DMS153 treated with DMSO at 0.1 percent for 48 hours (cell line): ENCODE data around the gene PALB2.
"Not testable (repeated sequence)": the region's sequence is repeated elsewhere in the genome, so short reads cannot be mapped to it uniquely, and the experiment has no call there.

ENCODE experiments used
- DNase-seq: peaks from one replicate; lab custom pipeline; 2025; ENCODE audit not compliant: unreplicated experiment; lab: John Stamatoyannopoulos, UW

The PALB2 gene

DNA sequence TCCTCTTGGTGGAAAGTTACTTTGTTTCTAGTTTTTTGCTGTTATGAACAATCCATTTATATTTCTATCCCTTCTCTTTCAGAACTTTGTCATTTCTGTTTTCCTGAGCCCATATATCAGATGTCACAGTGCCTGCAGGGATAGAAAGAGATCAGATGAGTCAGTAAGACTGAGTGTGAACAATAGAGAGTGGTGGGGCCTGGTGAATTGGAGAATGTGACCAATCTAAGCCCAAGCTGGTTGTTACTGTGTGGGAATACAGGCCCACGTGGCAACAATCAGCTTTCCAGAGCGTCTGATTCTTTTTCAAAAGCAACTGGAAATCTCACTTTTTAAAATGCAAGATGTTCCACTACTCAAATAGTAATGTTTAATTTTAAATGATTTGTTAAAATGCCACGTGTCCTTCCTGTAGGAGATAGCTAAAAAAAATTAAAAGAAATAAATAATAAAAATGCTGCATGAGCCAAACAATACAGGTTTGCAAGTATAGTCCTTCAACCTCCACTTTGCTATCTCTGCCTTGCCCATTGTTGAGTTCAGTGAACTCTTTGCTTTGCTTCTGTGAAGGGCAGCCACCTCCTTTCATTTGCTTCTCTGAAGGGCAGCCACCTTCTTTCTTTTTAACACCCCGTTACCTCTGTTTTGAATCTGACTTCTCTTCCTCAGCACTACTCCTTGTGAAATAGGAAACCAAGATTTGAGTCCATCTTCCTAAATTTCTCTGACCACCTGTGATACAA, 9.7 kb upstream of the PALB2 start:
- no peak for DNase-seq

DNA sequence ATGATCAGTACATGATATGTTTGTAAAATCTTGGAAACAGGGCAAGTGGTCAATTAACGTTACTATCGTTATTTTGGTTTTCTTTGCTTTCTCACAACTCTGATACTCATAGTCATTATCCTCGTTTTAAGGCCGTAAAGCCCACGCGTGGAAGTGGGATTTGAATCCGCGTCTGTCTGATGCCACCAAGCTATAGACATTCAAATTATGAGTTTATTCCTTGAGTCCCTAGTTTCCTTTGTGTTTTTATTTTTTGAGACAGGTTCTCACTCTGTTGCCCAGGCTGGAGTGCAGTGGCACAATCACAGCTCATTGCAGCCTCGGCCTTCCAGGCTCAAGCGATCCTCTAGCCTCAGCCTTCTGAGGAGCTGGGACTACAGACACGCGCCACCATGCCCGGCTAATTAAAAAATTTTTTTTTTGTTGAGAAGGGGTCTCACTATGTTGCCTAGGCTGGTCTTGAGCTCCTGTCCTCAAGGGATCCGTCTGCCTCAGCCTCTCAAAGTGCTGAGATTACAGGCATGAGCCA, 1.2 kb upstream of the PALB2 start:
- no peak for DNase-seq

DNA sequence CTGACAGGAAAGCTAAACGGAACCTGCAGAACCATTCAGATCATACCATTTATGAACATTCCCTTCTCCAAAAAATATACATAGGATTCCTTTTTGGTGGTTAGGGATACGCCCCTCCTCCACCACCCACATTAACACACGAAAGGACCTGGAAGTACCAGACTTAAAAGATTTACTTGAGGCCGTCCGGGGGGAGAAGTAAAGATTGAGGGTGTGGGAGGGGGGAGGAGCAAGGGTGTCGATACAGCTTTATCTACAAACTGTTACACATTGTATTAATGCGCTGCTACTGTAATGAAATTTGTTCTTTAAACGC, 537 bp downstream of the PALB2 start:
- no peak for DNase-seq

DNA sequence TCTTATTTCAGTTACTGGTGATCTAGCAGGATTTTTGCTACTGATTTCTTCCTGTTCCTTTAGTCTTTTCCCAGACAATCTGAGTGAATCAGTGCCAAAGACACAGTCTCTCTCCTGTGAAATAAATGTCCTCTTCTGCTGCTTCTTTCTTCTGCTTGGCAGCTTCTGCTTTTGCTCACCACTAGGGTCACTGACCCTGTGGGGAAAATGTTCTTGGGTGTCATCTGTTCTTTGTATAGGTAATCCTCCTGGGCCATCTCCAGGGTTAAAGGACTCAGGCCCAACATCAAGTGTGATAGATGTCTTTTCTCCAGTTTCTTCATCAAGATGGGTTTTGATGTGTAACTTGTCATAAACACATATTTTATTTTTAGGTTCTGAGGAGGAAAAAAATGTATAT, 5.2 kb downstream of the PALB2 start:
- no peak for DNase-seq

DNA sequence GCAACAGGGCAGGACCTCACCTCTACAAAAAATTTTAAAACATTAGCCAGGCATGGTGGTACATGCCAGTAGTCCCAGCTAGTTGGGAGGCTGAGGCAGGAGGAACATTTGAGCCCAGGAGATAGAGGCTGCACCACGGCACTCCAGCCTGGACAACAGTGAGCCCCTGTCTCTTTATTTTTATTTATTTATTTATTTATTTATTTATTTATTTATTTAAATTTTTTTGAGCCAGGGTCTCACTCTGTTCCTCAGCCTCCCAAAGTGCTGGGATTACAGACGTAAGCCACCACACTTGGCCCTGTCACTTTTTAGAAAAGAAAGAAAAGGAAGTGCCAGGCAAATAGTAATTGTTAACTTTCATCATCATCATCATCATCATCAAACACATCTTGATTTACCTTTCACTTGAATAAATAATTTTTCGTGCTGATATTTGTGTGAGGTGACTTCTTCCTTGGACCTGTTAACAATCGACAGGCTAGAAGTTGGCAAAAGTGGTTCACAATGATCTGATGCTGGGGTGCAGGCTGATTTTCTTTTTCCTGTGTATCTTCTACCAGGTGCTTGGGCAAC, 6.6 kb downstream of the PALB2 start:
- no peak for DNase-seq

DNA sequence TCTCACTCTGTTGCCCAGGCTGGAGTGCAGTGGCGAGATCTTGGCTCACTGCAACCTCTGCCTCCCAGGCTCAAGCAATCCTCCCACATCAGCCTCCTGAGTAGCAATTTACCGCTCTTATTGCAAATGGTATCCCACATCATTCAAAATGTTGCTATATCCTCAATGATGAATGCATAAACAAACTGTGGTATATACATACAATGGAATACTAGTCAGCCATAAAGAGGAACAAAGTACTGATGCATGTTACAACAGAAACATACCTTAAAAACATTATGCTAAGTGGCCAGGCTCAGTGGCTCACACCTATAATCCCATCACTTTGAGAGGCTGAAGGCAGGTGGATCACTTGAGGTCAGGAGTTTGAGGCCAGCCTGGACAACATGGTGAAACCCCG, 9.2 kb downstream of the PALB2 start:
- DNase-seq, result not testable (repeated sequence)

DNA sequence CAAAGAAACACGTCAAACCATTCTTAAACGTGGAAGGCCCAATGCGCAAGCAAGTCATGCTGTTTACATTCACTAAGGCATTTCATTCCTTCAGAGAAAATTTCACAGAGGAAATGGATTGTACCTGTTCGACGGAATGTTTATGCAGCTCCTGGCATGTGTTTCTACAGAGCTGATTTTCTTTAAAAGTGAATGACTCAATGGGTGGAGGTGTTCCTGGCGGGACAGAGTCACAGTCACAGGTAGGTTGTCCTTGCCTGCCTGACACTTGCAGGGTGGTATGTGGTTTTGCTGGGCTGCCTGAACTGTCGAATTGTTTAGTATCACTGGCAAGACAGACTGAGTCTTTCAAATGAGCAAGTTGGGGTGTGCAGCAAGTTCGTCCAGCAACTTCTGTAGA, 11.6 kb downstream of the PALB2 start:
- DNase-seq, result no peak

DNA sequence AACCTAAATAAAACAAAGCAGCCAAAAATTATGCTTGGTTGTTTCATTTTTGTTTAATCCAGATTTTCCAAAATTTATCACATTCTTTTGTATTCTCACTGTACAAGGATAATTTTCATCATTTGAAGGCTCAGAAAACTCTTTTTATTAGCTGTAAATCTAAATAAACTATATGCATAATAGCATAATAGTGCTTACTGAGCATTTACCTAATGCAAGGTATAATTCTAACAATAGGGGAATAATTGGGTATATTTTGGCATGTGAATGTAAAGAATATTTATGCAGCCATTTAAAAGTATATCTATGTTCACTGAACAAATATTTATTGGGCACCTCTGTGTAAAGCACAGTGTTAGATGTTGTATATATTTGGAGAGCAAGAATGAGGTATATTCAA, 17.0 kb downstream of the PALB2 start:
- no peak for DNase-seq

DNA sequence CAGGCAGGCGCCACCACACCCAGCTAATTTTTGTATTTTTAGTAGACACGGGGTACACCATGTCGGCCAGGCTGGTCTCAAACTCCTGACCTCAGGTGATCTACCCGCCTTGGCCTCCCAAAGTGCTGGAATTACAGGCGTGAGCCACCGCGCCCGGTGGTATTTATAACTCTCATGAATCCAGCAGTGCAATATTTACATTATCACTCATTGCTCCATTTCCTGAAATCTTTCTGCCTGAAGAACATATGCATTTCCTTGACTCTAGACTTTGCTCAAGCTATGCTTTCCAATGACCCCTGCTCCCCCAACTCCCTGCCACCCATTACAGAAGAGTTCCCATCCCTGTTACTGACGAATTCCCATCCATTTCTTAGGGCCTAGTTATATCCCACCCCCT, 25.3 kb downstream of the PALB2 start:
- no peak for DNase-seq

DNA sequence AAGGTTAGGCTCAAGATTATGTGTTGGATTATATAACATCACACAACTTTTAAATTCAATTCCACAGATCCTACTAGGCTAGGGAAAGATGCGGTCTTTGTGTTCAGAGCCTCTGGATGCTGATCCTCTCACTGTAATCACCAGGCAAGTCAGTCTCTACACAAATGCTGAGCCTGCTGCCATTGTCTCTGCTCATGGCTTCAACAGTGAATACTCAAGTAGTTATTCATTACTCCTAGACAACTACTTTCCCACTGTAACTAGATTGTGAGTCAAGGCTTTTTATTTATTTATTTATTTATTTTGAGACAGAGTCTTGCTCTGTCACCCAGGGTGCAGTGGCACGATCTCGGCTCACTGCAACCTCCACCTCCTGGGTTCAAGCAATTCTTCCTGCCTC, 29.2 kb downstream of the PALB2 start:
- DNase-seq, result no peak

DNA sequence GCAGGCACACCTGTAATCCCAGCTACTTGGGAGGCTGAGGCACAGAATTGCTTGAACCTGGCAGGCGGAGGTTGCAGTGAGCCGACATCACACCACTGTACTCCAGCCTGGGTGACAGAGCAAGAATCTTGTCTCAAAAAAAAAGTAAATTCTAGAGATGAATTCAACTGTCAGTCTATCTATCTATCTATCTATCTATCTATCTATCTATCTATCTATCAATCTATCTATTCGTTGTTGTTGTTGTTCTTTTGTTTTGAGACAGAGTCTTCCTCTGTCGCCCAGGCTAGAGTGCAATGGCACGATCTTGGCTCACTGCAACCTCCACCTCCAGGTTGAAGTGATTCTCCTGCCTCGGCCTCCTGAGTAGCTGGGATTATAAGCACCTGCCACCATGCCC, 30.2 kb downstream of the PALB2 start:
- DNase-seq, result not testable (repeated sequence)

DNA sequence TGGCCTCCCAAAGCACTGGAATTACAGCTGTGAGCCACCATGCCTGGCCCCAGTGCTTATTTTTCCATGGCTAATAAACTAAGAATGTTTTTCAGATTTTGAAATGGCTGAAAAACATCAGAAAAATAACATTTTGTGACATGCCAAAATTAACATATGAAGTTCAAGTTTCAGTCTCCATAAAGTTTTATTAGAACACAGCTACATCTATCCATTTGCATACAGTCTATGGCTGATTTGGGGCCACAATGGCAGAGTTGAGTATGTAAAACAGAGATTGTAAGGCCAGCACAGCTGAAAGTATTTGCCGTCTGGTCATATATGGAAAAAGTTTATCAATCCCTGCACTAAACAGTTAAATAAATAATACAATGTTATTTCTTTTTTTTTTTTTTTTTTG, 31.2 kb downstream of the PALB2 start:
- DNase-seq, result no peak

DNA sequence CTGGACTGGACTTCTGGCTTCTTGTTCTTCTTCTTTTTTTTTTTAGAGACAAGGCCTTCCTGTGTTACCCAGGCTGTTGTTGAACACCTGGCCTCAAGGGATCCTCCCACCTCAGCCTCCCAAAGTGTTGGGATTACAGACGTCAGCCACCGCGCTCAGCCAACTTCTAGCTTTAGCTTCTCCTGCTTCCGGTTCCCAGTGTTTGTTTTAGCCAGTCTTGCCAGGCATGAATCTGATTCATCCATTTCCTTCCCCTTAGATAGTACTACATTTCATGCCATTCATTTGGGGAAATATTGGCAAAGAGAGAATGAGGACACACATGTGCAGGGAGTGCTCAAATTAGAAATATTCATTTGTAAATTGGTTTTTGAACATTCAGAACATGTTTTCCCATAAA, 32.9 kb downstream of the PALB2 start:
- DNase-seq, result no peak

DNA sequence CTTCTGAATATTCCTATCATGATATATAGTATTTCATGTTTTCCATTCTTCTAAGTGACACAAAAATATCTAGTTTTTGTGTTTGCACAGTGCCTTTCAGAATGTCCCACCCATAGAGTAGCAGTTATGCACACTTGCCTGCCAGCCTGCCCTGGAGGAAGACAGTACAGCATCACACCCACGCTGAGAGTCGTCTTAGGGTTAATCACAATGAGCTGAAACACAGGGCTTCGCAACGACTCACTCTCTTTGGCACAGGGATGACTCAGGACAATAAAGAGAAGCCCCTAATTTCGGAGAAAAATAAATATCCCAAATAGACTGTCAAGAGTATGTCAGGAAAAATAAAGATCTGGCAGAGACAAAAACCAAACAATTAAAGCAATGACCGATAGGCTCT, 33.4 kb downstream of the PALB2 start:
- no peak for DNase-seq

DNA sequence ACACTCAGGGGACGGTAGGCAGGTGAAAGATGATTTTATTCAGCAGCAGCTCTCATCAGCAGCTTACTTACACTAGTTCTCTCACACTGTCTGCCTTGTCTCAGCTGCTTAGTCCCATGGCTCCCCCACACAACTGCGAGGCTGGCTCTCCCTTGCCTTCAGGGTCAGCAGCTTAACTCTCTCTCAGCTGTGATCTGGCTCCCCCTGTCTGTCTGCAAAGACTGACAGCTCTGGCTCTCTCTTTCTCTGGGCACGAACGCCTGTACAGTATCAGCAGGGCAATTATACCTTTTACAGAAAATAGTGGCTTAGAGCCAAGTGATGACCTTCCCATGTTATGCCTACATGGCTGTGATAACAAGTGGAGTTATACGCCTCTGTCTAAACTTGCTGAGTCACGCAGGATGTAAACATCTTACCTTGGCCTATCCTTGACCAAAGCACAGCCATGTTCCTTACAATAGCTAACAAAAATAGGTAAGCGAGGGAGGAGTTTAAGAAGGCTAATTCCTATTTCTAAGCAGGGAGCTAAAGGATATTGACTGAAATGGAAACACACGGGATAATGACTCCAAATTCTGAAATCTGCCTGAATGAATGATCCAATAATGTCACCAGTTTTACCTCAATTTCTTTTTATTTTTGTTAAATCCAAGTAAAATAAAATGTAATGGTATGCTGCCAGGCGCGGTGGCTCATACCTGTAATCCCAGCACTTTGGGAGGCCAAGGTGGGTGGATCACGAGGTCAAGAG, 43.9 kb downstream of the PALB2 start:
- DNase-seq, result no peak

DNA sequence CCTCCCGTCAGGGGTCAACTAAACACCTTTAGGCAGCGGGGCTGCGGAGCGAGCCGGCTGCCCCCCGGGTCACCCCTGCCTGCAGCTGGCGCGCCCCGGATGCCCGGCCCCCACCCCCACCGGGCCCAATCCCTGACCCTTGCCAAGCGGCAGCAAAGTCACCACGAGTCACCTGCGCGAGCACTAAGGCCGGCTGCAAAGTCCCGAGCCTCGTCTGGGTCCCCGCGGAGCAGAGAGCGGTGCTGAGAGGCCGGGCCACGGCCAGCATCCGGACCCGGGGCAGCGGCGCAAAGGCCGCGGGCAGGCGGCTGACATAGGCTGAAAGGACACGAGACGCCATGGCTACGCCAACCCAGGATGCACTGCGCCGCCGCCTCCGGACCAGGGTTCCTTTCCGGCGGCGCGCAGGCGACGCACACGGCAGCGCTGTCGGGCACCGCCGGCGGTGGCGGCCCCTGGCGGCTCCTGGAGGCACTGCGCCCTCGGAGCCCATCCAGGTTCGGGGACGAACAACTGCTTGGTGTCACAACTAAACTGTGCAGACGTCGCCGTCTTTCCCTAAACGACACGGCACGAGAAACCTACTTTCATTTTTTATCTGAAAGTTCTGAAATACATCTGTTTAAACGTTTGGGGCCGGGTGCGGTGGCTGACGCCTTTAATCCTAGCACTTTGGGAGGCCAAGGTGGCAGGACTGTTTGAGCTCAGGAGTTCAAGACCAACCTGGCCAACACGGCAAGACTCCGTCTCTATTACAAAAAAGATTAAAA, 45.0 kb downstream of the PALB2 start, which contains the start of gene NDUFAB1:
TSS of gene NDUFAB1 (minus strand) at position 366 of the 770 bp plus-strand sequence. CDS start at position 340, 26 bp downstream.
- peak; percentile 79 for DNase-seq

DNA sequence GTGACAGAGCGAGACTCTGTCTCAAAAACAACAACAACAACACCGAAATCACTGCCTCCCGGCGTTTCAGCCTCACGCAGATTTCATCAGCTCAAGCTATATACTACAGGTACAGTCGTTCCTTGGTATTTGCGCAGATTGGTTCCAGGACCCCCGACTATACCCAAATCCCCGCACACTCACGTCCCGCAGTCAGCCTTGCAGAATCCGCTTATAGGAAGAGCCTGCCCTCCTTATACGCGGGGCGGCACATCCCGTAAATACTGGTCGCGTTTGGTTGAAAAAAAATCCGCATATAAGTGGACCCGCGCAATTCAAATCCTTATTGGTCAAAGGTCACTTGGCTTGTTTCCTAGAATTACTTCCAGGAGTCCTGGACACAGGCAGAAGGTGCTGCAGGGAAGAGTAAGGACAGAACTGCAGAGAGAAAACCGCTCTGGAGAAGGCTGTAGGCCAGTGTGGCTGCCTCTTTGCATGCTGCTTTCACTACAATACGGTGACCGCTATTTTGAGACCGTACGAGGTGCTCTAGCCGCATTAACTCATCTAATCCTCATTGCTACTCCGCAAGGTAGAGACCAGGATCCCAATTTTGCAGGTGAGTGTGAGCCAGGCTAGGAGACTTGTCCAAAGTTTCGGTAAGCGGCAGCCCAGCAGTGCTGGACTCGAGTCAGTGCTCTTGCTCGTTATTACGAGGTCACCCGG, 45.7 kb downstream of the PALB2 start:
- no peak for DNase-seq

DNA sequence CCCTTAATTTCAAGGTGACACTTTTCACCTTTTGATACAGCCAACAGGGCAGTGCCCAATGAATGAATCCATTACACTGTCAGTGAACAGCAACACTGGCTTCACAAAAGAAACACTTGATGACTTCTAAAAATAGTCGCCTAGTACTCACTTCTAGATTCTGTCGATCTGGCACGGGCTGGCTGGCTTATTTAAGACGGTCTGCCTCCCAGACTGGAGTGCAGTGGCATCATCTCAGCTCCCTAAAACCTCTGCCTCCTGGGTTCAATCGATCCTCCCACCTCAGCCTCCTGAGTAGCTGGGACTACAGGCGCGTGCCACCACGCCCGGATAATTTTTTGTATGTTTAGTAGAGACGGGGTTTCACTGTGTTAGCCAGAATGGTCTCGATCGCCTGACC, 46.9 kb downstream of the PALB2 start:
- no peak for DNase-seq

DNA sequence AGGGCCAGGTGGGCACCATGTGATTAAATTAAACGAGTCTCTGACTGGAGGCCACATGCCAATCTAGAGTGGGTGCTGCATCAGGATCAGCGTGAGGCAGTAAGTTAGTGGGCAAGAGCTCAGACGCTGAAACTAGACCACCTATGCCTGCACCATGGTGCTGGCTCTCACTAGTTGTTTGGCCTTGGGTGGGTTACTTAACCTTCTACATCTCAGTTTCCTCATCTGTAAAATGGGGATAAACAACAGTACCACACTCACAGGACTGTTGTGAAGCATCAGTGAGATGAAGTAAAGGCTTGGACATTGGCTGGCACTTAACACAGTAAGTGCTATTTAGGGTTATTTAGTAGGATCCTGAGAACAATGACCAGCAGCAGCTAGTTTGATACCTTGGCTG, 50.9 kb downstream of the PALB2 start:
- no peak for DNase-seq

DNA sequence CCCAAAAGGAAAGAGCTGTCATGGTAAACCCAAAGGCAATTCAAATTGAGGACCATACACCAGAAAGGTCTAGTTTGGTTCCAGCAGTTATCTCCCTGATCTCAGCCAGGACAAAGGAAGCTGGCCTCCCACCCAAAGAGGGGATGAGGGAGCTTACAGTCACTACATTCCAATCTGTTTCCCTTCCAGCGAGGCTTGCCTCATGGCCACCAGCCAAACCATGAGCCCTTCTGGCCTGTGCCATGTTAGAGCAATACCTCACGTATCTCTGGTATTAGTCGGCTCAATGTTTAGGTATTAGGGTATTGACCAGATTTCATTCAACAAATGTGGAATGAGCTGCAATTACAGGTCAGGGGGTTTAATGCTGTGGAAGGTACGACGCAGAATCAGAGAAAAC, 53.4 kb downstream of the PALB2 start:
- DNase-seq, result no peak
